Hepatocyte (in vitro differentiated cells): ENCODE data around the gene BACE1.
"Not testable (repeated sequence)": the region's sequence is repeated elsewhere in the genome, so short reads cannot be mapped to it uniquely, and the experiment has no call there.

Source experiments
- EZH2 ChIP-seq: fragments of 200-600 bp; sonication (generic); IDR thresholded peaks from 2 replicates; pipeline ENCODE4 v1.6.1; 2016; ENCODE audit warnings: antibody characterized with exemption, mild to moderate bottlenecking, borderline replicate concordance
- EZH2phosphoT487 ChIP-seq: fragments of 200-600 bp; sonication (generic); IDR thresholded peaks from one replicate; pipeline ENCODE4 v1.6.1; 2018; ENCODE audit warnings: antibody characterized with exemption, mild to moderate bottlenecking, low read depth, moderate library complexity; ENCODE audit not compliant: unreplicated experiment, severe bottlenecking
- TF ChIP-seq, protein P1 (sequence below): fragments of 200-600 bp; sonication (generic); IDR thresholded peaks from 2 replicates; pipeline ENCODE4 v1.5.1; 2016; ENCODE audit warnings: antibody characterized with exemption, mild to moderate bottlenecking; ENCODE audit not compliant: poor library complexity

DNA sequence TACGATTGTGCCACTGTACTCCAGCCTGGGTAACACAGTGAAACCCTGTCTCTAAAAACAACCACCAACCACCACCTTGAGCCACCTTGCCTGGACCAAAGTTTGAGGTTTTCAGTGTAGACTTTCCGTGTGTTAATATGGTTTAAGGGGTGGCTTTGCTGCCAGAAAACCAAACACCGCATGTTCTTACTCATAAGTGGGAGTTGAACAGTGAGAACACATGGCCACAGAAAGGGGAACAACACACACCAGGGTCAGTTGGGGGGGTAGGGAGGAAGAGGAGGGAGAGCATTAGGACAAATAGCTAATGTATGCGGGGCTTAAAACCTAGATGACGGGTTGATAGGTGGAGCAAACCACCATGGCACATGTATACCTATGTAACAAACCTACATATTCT lies 43.9 kb downstream of the BACE1 start:
- TF ChIP-seq, protein P1, sequence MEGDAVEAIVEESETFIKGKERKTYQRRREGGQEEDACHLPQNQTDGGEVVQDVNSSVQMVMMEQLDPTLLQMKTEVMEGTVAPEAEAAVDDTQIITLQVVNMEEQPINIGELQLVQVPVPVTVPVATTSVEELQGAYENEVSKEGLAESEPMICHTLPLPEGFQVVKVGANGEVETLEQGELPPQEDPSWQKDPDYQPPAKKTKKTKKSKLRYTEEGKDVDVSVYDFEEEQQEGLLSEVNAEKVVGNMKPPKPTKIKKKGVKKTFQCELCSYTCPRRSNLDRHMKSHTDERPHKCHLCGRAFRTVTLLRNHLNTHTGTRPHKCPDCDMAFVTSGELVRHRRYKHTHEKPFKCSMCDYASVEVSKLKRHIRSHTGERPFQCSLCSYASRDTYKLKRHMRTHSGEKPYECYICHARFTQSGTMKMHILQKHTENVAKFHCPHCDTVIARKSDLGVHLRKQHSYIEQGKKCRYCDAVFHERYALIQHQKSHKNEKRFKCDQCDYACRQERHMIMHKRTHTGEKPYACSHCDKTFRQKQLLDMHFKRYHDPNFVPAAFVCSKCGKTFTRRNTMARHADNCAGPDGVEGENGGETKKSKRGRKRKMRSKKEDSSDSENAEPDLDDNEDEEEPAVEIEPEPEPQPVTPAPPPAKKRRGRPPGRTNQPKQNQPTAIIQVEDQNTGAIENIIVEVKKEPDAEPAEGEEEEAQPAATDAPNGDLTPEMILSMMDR = not testable (repeated sequence)
- not testable (repeated sequence) for TF ChIP-seq EZH2, EZH2phosphoT487
